GM21528 (cell line): Measurements from ENCODE around the gene LYSMD4.
"Not testable (repeated sequence)": the region's sequence is repeated elsewhere in the genome, so short reads cannot be mapped to it uniquely, and the experiment has no call there.

Experiments
- ATAC-seq: cut with Tn5 transposase; IDR thresholded peaks from one replicate; pipeline ENCODE4 v1.9.1; 2021; ENCODE audit warnings: mild to moderate bottlenecking, moderate library complexity; ENCODE audit not compliant: unreplicated experiment, low FRiP score

LYSMD4 gene

GRCh38 chr15:99733268-99734039, at the start of gene LYSMD4:
TSS of gene LYSMD4 (minus strand) at chr15:99733437. CDS start at chr15:99731999, 1,438 bp downstream.
- ATAC-seq = peak; percentile 99

DNA sequence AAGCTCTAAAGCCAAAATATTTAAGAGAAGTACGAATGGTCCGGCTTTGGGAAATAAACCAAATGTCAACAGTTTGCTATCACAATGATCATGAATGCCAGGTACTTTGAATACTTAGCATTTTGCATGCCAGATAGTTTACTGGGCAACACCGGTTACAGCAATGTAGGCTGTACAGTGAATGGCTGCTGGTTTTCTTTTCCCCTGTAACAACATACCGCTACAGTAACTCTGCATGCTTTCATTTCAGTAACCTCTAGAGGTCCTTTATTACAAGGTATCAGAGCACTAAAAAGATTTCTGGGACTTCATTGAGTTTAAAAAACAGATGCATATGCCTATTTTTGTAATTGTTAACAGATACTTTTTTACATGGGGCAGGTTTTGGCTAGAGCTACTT, 48.8 kb upstream of the LYSMD4 start:
- ATAC-seq = not testable (repeated sequence)

DNA sequence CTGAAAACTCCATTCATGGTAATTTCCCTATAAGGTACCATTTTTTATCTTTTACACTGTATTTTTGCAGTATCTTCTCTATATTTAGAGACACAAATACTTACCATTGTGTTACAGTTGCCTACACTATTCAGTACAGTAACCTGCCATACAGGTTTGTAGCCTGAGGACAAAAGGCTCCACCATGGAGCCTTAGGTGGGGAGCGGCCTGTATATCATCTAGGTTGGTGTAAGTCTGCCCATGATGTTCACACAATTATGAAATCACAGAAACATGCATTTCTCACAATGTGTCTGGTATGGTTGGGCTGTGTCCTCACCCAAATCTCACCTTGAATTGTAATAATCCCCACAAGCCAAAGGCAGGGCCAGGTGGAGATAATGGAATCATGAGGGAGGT, 43.9 kb upstream of the LYSMD4 start:
- no peak for ATAC-seq

DNA sequence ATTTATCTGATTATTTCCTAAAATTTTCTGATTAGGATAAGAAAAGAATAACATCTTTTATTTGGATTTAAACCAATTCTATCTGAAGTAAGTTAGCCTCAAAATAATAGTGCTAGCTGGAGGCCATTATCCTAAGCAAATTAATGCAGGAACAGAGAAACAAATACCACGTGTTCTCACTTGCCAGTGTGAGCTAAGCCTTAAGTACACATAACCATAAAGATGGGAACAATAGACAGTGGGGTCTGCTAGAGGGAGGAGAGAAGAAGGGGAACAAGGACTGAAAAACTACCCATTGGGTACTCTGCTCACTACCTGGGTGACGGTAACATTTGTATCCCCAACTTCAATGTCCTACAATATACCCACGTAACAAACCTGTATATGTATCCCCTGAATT, 31.3 kb upstream of the LYSMD4 start:
- no peak for ATAC-seq

GRCh38 chr15:99763827-99764226, 30.6 kb upstream of the LYSMD4 start:
- ATAC-seq = no peak

DNA sequence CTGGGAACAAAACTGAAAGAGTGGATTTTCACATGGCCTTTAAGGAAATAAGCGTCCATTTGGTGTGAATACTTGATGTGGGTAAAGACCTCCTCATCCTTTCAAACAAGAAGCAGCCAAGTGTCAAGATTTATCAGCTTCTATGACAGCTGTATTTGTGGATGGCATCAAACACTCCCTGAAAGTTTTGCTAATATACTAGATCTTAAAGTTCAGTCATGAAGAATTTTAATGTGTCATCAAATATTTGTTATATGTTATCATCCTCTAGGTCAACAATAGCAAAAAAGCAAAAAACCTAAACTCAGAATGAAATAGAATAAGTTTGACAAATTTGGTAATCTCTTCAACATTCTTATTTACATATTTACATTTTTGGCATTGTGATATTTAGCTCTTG, 29.1 kb upstream of the LYSMD4 start:
- no peak for ATAC-seq

- ATAC-seq = peak; percentile 90
Observed at GRCh38 chr15:99755692-99756409, 22.6 kb upstream of the LYSMD4 start.

DNA sequence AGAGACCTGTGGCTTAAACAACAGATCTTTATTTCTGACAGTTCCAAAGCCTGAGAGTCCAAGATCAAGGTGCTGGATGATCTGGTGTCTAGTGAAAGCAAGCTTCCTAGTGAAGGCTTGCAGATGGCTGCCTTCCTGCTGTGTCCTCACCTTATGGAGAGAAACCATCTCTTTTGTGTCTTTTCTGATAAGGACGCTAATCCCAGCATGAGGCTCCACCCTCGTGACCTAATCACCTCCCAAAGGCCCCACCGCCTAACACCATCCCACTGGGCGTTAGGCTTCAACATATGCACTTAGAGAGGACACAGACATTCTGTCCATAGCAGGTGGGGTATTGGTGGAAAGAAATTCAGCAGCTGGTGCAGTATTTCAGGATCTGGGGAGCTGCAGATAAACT, 19.8 kb upstream of the LYSMD4 start:
- no peak for ATAC-seq

DNA sequence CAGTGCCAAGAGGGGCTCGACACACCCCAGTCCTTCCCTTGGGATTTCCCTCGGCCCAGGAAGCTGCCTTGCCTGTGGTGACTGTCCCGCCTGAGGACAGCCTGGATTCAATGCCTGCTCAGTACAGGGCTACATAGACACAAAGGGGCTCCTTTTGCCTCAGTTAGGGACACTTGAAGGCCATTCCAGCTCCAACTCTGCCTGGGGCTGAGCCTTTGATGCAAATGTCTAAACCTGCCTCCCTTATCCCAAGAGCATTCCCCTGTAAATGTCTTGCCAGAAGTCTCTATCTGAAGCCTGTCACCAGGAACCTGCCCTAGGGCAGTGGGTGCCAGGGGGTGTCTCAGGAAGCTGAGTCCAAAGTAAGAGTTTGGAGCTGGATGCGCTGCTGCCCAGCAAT, 19.3 kb upstream of the LYSMD4 start:
- no peak for ATAC-seq

- ATAC-seq = not testable (repeated sequence)
Observed at GRCh38 chr15:99750326-99750725, 17.1 kb upstream of the LYSMD4 start.

- no peak for ATAC-seq
Observed at GRCh38 chr15:99749386-99749785, 16.1 kb upstream of the LYSMD4 start.

DNA sequence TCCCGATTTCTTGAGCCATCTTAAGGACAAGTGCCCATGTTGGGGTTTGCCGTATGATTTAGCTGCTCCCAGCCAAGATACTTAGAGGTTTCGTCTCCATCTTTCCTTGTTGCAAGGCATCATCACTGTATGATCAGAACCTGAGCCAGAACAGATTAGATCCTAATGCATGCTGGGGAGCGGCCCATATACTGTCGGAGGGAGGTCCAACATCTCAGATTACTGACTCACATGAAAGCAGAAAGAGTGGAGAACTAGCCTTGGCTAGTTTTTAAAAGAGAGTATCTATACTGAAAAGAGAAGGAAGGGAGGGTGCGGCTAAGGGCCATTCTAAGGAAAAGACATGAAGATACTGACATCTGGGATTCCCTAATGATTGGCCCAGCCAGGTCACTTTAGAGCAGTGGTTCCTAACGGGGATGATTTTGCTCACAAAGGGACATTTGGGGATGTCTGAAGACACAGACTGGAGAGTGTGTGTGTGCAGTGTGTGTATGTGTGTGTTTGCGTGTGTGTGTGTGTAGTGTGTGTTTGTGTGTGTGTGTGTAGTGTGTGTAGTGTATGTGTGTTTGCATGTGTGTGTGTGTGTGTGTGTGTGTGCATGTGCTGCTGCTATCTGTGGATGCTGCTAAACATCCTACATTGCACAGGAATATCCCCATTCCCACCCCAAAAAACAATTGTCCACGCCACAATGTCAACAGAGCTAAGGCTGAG, 12.3 kb upstream of the LYSMD4 start:
- no peak for ATAC-seq

GRCh38 chr15:99744142-99744541, 10.9 kb upstream of the LYSMD4 start:
- ATAC-seq = no peak

GRCh38 chr15:99741835-99742234, 8.6 kb upstream of the LYSMD4 start:
- ATAC-seq = no peak

DNA sequence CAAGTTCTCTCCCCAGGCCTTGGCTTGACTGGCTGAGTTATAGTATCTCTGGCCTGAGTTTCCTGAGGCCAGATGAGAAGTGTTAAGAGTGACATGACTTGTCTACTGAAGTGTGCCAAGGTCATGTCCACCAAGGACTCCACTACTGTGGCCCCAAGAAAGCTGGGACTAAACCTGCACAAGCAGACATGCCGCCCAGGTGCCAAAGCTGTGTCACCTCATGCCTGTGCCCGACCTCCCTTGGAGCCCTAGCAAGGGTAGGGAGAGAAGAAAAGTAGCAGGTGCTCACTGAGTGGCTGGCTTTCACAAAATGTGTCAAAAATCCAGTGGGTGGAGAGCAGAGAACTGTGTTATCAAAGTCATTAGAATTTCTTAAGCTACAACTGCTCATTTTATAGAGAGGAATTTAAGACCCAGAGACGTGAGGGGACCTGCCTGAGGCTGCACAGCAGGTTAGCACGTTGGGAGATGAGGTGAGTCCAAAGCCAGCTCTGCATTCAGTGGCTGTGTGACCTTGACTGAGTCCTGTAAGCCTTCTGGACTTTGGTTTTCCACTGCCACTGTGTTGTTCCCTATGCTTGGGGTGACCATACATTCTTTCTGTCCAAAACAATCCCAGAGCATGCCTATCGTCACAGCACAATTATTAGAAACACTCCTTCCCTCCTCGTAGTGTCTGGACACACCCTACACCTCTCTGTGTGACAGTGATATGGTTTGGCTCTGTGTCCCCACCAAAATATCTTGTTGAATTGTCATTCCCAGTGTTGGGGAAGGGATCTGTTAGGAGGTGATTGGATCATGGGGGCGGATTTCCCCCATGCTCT, 5.0 kb upstream of the LYSMD4 start:
- ATAC-seq = no peak

DNA sequence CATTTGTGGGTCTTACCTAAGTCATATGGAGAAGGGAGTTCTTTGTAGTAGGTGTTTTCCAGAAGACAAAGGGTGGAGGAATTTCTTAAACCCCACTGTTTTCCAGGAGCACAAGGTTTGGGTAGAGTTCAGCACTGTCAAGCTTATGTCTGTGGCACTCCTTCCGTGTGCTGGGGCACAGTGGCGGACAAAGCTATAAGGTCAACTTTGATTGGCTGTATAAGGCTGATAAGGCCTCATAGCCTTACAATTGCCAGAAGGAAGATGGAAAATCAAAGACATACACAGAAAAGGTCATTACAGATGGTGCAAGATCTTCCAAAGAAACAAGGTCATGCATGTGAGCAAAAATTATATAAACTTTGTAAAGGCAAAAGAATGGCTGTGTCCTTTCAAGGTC, 3.5 kb upstream of the LYSMD4 start:
- ATAC-seq = no peak

DNA sequence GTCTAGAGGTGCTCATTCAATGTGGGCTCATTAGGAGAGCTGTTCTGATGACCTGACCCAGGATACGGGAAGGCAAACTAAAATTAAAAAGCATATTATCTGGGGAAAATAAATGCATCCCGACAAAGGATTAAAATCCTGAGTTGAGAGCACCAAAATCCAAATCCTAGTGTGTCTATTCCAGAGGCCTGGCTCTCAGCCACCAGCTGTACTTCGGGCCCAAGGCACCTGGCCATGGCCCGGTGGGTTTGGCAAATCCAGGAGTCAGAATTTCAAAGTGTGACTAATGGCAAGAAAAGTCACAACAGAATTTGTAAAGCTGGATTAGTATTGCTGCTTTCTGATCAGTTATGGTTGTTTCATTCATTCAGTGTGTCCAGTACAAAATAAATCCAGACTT, 2.6 kb upstream of the LYSMD4 start:
- no peak for ATAC-seq

- ATAC-seq = no peak
Observed at GRCh38 chr15:99734575-99734974, 1.3 kb upstream of the LYSMD4 start.

DNA sequence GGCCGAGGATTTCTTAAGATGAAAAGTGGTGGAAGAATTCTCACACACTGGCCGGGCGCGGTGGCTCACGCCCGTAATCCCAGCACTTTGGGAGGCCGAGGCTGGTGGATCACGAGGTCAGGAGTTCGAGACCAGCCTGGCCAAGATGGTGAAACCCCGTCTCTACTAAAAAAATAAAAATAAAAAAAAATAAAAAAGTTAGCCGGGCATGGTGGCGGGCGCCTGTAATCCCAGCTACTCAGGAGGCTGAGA, 729 bp upstream of the LYSMD4 start:
- not testable (repeated sequence) for ATAC-seq

- ATAC-seq = peak; percentile 41
Observed at GRCh38 chr15:99732751-99733267, 428 bp downstream of the LYSMD4 start.
